PC-3 (cell line): ENCODE results near the gene RUFY1.

Experiments used
- EZH2 ChIP-seq: fragments of 300-600 bp; sonication (generic); IDR thresholded peaks from one replicate; pipeline ENCODE4 v1.6.1; 2017; ENCODE audit warnings: antibody characterized with exemption, mild to moderate bottlenecking, low read length; ENCODE audit not compliant: unreplicated experiment
- EZH2phosphoT487 ChIP-seq: fragments of 300-600 bp; sonication (generic); IDR thresholded peaks from 2 replicates; pipeline ENCODE4 v1.6.1; 2018; ENCODE audit warnings: mild to moderate bottlenecking, antibody characterized with exemption, low read length, borderline replicate concordance
- TF ChIP-seq, protein P1 (sequence below): fragments of 300-600 bp; sonication (generic); conservative IDR thresholded peaks from 2 replicates; pipeline ENCODE4 v1.5.1; 2017; ENCODE audit warnings: antibody characterized with exemption, low read depth, mild to moderate bottlenecking, low read length

DNA sequence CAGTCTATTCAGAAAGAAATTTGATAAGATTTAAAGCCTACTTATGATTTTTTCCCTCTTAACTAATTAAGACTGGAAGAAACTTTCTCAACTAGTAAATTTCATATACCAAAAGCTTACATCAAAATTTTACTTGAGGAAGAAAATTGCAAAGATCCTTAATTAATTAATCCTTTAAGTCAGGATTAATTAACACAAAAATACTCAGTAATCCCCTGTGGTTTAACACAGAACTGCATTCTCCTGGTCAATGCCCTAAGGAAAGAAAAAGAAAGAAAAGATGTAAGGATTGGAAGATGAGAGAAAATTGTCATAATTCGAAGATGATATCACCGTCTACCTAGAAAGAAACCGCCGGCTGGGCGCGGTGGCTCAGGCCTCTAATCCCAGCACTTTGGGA, 17.3 kb upstream of the RUFY1 start:
- TF ChIP-seq, protein P1, sequence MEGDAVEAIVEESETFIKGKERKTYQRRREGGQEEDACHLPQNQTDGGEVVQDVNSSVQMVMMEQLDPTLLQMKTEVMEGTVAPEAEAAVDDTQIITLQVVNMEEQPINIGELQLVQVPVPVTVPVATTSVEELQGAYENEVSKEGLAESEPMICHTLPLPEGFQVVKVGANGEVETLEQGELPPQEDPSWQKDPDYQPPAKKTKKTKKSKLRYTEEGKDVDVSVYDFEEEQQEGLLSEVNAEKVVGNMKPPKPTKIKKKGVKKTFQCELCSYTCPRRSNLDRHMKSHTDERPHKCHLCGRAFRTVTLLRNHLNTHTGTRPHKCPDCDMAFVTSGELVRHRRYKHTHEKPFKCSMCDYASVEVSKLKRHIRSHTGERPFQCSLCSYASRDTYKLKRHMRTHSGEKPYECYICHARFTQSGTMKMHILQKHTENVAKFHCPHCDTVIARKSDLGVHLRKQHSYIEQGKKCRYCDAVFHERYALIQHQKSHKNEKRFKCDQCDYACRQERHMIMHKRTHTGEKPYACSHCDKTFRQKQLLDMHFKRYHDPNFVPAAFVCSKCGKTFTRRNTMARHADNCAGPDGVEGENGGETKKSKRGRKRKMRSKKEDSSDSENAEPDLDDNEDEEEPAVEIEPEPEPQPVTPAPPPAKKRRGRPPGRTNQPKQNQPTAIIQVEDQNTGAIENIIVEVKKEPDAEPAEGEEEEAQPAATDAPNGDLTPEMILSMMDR: no peak
- TF ChIP-seq EZH2 (no peak), EZH2phosphoT487 (no peak)
